NCI-H1694 treated with DMSO at 0.1 percent for 48 hours (cell line): ENCODE measurements around the gene ALDH5A1.
A peak's percentile ranks its signal among the peaks of the same experiment; 100 is the strongest.

Experiments
- DNase-seq: peaks from one replicate; lab custom pipeline; 2025; lab: John Stamatoyannopoulos, UW

Gene ALDH5A1

DNA sequence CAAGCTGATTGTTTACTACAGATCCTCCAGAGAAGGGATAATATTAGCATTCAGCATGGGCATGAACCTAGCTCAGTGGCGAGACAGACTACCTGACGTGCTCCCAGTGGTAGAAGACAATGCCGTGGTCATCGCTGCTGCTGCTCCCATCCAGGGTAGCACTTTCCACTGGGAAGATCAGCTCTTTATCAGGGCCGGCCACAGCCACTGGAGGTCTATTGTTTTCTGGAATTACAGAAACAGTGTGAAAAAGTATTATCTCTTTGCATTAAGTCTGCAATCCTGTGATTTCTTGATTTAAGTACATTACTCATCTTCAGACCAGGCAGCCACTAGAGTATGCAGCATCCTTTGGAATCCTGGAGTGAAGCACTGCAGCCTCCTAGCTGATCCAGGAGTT, 75.0 kb downstream of the ALDH5A1 start:
- DNase-seq, result no peak

DNA sequence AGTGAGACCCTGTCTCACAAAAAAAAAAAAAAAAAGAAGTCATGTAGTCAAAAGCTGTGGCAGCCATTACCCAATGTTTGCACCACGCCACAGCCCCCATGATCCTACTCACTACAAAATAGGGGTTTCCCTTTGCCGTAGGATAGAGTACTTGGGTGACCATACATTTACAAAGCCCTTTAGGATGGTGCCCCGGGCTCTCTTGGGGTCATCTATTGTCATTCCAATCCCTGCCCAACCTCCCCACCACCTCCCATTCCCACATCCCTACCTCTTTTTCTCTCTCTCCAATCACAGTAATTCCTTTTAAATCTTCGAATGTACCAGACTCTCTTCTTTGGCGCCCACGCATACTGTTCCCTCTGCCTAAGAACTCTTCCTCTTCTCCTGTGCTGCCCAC, 76.6 kb downstream of the ALDH5A1 start:
- DNase-seq, result no peak

DNA sequence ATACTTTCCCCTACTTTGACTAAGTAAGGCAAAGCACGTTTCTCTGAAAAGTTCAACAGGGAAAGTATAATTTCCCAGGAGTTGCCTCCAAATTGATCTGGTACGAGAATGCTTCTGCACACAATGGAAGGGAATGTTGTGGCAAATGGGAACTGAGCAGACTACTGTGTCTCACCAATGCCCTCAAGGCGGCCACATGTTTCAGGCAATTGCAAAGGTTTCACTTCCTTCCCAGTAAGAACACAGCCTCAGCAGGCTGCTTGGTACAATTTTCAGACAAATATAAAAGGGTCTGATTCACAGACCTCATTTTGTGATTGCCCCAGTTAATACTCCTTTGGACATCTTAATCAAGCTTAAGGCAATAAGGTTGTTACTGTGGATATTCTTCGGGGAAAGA, 80.0 kb downstream of the ALDH5A1 start:
- DNase-seq, result no peak

- DNase-seq, result no peak
Measured at GRCh38 chr6:24576447-24576846, 81.7 kb downstream of the ALDH5A1 start.

GRCh38 chr6:24581084-24581669, 86.4 kb downstream of the ALDH5A1 start:
- DNase-seq, result peak; percentile 19

DNA sequence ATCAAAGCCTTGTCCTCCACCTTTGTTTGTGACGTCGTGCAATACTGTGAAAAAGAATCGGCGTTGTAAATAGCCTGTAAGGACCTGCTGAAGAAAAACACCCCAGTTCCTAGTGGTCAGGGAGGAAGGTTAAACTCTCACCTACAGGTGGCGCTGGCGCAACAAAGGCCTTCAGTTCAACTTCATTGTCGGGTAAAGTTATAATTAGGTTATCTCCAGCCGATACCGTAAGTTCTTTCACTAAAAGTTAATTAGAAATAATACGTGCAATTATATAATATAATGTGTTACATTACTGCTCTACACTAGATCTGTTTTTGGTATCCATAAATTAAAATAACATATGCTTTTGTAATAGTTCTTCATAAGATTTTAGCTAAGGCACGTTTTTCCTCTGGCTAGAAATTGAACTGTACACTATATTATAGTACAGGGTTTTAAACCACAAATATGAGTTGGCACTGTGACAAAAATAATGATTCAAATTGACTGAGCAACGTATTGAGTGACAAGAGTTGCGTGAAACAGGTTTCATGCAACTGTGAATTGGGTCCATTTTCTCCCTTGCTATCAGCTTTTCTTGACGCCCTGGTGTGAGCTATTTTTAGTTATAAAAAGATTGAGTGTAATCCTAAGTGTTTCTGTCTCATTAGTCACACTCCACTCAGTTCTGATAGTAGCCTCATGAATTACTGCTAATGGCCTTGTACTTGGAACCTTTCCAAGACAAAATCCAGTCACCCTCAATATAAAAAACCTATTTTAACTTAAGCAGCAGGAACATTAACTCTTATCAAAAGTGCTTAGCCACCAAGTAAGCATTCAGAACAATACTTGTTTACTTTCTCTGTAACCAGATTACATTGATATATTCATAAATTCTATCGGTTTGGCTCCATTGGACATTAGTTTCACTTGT, 89.0 kb downstream of the ALDH5A1 start:
- peak; percentile 31 for DNase-seq

- DNase-seq, result no peak
Measured at GRCh38 chr6:24584382-24584720, 89.6 kb downstream of the ALDH5A1 start.
